A673 (cell line): ENCODE measurements around the gene KLF11.

Source experiments
- EZH2 ChIP-seq: fragments of 200-600 bp; sonication (generic); IDR thresholded peaks from 2 replicates; pipeline ENCODE4 v1.6.1; 2017; ENCODE audit warnings: borderline replicate concordance, low read depth, mild to moderate bottlenecking, mixed read lengths, antibody characterized with exemption, low read length; ENCODE audit not compliant: poor library complexity, severe bottlenecking
- TF ChIP-seq, protein P1 (sequence below): fragments of 300-800, 200-600 bp; sonication (generic); conservative IDR thresholded peaks from 2 replicates; pipeline ENCODE4 v1.5.1; 2017; ENCODE audit warnings: low read depth, mild to moderate bottlenecking, antibody characterized with exemption, low read length, moderate library complexity, mixed read lengths

DNA sequence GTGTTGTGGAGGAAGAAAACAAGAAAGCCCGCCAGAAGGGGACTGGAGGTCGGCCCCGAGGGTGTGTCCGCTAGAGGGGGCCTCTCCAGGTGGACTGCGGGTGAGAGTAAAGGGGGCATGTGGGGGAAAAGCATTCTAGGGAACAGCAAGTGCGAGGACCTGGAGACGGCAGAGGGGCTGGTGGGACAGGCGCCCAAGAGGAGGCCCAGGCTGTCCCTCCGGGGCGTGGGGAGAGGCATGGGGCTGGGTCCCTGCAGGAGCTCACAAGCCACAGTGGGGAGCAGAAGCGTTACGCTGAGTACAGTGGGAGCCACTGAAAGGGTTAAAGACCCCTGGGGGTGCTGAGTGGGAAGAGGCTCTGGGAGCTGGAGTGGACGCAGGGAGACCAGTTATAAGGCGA is 1.6 kb upstream of the KLF11 start:
- TF ChIP-seq, protein P1, sequence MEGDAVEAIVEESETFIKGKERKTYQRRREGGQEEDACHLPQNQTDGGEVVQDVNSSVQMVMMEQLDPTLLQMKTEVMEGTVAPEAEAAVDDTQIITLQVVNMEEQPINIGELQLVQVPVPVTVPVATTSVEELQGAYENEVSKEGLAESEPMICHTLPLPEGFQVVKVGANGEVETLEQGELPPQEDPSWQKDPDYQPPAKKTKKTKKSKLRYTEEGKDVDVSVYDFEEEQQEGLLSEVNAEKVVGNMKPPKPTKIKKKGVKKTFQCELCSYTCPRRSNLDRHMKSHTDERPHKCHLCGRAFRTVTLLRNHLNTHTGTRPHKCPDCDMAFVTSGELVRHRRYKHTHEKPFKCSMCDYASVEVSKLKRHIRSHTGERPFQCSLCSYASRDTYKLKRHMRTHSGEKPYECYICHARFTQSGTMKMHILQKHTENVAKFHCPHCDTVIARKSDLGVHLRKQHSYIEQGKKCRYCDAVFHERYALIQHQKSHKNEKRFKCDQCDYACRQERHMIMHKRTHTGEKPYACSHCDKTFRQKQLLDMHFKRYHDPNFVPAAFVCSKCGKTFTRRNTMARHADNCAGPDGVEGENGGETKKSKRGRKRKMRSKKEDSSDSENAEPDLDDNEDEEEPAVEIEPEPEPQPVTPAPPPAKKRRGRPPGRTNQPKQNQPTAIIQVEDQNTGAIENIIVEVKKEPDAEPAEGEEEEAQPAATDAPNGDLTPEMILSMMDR: no peak
- no peak for TF ChIP-seq EZH2
